CD14-positive monocyte (primary cell): ENCODE measurements around the gene NEDD4L. TPM values are rescaled to one million over a fixed set of nuclear protein-coding genes. Genes with fewer than 3 reads are reported as not detected.

ENCODE experiments used
- DNase-seq, 3 donors: peaks; one replicate each; pipeline ENCODE4 v3.0.0-alpha.2; 2011 to 2022
- H2AFZ ChIP-seq: 2 replicates; pipeline ENCODE4 v1.6.0; 2012; ENCODE audit warnings: mild to moderate bottlenecking, low read depth, low read length, inconsistent platforms; ENCODE audit not compliant: insufficient read depth, poor library complexity, severe bottlenecking
- H3K27ac ChIP-seq, 2 donors: 1 replicate in 1 of 2; 2 replicates in 1 of 2; pipeline ENCODE4 v1.5.1; 2012 to 2013; ENCODE audit warnings: low read length in 2 of 2, control low read depth in 1 of 2, inconsistent platforms in 1 of 2, low read depth in 1 of 2, mild to moderate bottlenecking in 1 of 2
- H3K27me3 ChIP-seq, 2 donors: one replicate each; pipeline versions ENCODE4 v1.6.0 to v1.6.1; 2011 to 2013; ENCODE audit warnings: low read length in 2 of 2; ENCODE audit not compliant: control insufficient read depth in 2 of 2, insufficient read depth in 2 of 2
- H3K36me3 ChIP-seq, 2 donors: replicated peaks in 1 of 2; 1 replicate in 1 of 2; 2 replicates in 1 of 2; pipeline versions ENCODE4 v1.5.1 to v1.6.1; 2012 to 2013; ENCODE audit warnings: low read length in 2 of 2, control low read depth in 1 of 2, inconsistent platforms in 1 of 2, mild to moderate bottlenecking in 1 of 2; ENCODE audit not compliant: insufficient read depth in 2 of 2, control insufficient read depth in 1 of 2
- H3K4me1 ChIP-seq, 2 donors: 1 replicate in 1 of 2; 2 replicates in 1 of 2; pipeline versions ENCODE4 v1.5.1 to v1.6.1; 2012 to 2013; ENCODE audit warnings: low read length in 2 of 2, control low read depth in 1 of 2, inconsistent platforms in 1 of 2, mild to moderate bottlenecking in 1 of 2, moderate library complexity in 1 of 2; ENCODE audit not compliant: insufficient read depth in 2 of 2, control insufficient read depth in 1 of 2
- H3K4me2 ChIP-seq: replicated peaks from 2 replicates; pipeline ENCODE3; 2012; ENCODE audit warnings: low read length, moderate library complexity, mild to moderate bottlenecking; ENCODE audit not compliant: poor library complexity, severe bottlenecking; ENCODE audit errors: extremely low read depth
- H3K4me3 ChIP-seq, 3 experiments: fragments of 200-600 bp in 1 of 3; sonication (generic) in 1 of 3; replicated peaks in 1 of 3; 1 replicate in 2 of 3; 2 replicates in 1 of 3; pipeline ENCODE4 v1.5.1; 2011 to 2013; ENCODE audit warnings: low read length in 3 of 3, mild to moderate bottlenecking in 3 of 3, control low read depth in 2 of 3, low read depth in 2 of 3, inconsistent platforms in 1 of 3, moderate library complexity in 1 of 3
- H3K79me2 ChIP-seq: 2 replicates; pipeline ENCODE4 v1.6.0; 2012; ENCODE audit warnings: mild to moderate bottlenecking, control low read depth, inconsistent platforms, low read length, moderate library complexity; ENCODE audit not compliant: insufficient read depth
- H3K9ac ChIP-seq: 2 replicates; pipeline ENCODE4 v1.6.0; 2017; ENCODE audit warnings: low read length, mild to moderate bottlenecking; ENCODE audit not compliant: insufficient read depth, poor library complexity, severe bottlenecking
- H3K9me3 ChIP-seq, 2 donors: replicated peaks in 1 of 2; 1 replicate in 1 of 2; 2 replicates in 1 of 2; pipeline versions ENCODE4 v1.5.1 to v1.6.1; 2012 to 2013; ENCODE audit warnings: low read length in 2 of 2, control low read depth in 1 of 2; ENCODE audit not compliant: control insufficient read depth in 1 of 2, insufficient read depth in 1 of 2
- H4K20me1 ChIP-seq: 2 replicates; pipeline ENCODE4 v1.6.0; 2012; ENCODE audit warnings: mild to moderate bottlenecking, low read length, control low read depth, moderate library complexity; ENCODE audit not compliant: insufficient read depth
- H3K27ac Mint-ChIP-seq, 7 donors: one replicate each; pipeline ENCODE4 v1.8.0; 2020; ENCODE audit warnings: mild to moderate bottlenecking in 7 of 7, mixed read lengths in 7 of 7, moderate library complexity in 6 of 7, inconsistent platforms in 2 of 7
- H3K27me3 Mint-ChIP-seq, 3 donors: one replicate each; pipeline ENCODE4 v1.8.0; 2021 to 2022; ENCODE audit warnings: low read depth in 3 of 3, mild to moderate bottlenecking in 3 of 3, mixed read lengths in 3 of 3, moderate library complexity in 3 of 3, inconsistent platforms in 1 of 3
- H3K36me3 Mint-ChIP-seq, 2 donors: one replicate each; pipeline ENCODE4 v1.8.0; 2020; ENCODE audit warnings: mixed read lengths in 2 of 2, inconsistent platforms in 1 of 2, mild to moderate bottlenecking in 1 of 2
- H3K4me1 Mint-ChIP-seq: one replicate; pipeline ENCODE4 v1.8.0; 2020; ENCODE audit warnings: mild to moderate bottlenecking, mixed read lengths
- H3K4me3 Mint-ChIP-seq, 2 donors: one replicate each; pipeline ENCODE4 v1.8.0; 2020; ENCODE audit warnings: mild to moderate bottlenecking in 2 of 2, mixed read lengths in 2 of 2, moderate library complexity in 1 of 2
- H3K9me3 Mint-ChIP-seq, 7 donors: one replicate each; pipeline ENCODE4 v1.8.0; 2020 to 2022; ENCODE audit warnings: mixed read lengths in 7 of 7, mild to moderate bottlenecking in 6 of 7, moderate library complexity in 6 of 7, inconsistent platforms in 2 of 7
- CTCF ChIP-seq: fragments of 200-600 bp; IDR thresholded peaks from one replicate; pipeline ENCODE4 v1.8.0; 2022; ENCODE audit warnings: antibody characterized with exemption, mild to moderate bottlenecking
- WGBS: methylation state at CpG from one replicate; pipeline ENCODE4 v1.1.5; 2013; ENCODE audit warnings: missing lambda C conversion rate; ENCODE audit not compliant: insufficient coverage; 5-methylcytosine and 5-hydroxymethylcytosine counted together
- intact Hi-C, 2 donors: fragments of 100-400 bp; cut with micrococcal nuclease; formaldehyde crosslinking; loops; one replicate each; pipeline versions ENCODE4 v1.15.0 to v1.15.1; 2023
- polyA plus RNA-seq, 3 donors: library from polyadenylated mRNA; depleted of rRNA in 1 of 3; unstranded in 2 of 3; stranded (reverse) in 1 of 3; fragments of 300-500 nt in 2 of 3; fragments of >200 nt in 1 of 3; fragmentation: Illumina TruSeq in 2 of 3; gene quantifications; 1 replicate in 2 of 3; 2 replicates in 1 of 3; pipeline ENCODE4 v1.2.3, GENCODE V29; 2012 to 2021

NEDD4L gene
- polyA plus RNA-seq, 3 donors, result 2.5 to 5.2 (median 4.5) TPM

- Mint-ChIP-seq H3K9me3 (no peaks in the 10 kb centered on the region), H3K4me3 (no peak overlapping the region), H3K27me3 (peaks cover 2 to 4% (median 3%) of the 10 kb centered on the region in 3 donors), H3K4me1 (peaks cover 3% of the 10 kb centered on the region), H3K27ac (no peak overlapping the region), H3K36me3 (no peaks in the 10 kb centered on the region)
- no peaks in the 10 kb centered on the region for H3K27me3 ChIP-seq
- H3K4me3 ChIP-seq, result no peak overlapping the region
- H3K27ac ChIP-seq, result no peak overlapping the region
- no peaks in the 10 kb centered on the region for H3K79me2 ChIP-seq
- H3K4me1 ChIP-seq, result no peaks in the 10 kb centered on the region
- no peak overlapping the region for H3K9ac ChIP-seq
- H2AFZ ChIP-seq, result no peak overlapping the region
- H3K9me3 ChIP-seq, result no peaks in the 10 kb centered on the region
- 93% methylated on average over 3 of the region's 6 CpGs for WGBS
- no peaks in the 10 kb centered on the region for H4K20me1 ChIP-seq
- no peak overlapping the region for H3K4me2 ChIP-seq
- no peaks in the 10 kb centered on the region for H3K36me3 ChIP-seq
- no peak for TF ChIP-seq CTCF
- intact Hi-C loops, result no loop called here
- no peak for DNase-seq
Measured at GRCh38 chr18:58163004-58163590, 119.1 kb downstream of the NEDD4L start.

GRCh38 chr18:58166278-58166844 lies 122.3 kb downstream of the NEDD4L start:
- Histone ChIP-seq H3K79me2 (no peaks in the 10 kb centered on the region), H3K9ac (no peak overlapping the region), H3K36me3 (no peaks in the 10 kb centered on the region), H4K20me1 (no peaks in the 10 kb centered on the region), H2AFZ (no peak overlapping the region), H3K4me2 (no peak overlapping the region), H3K9me3 (no peaks in the 10 kb centered on the region), H3K4me3 (no peak overlapping the region), H3K4me1 (no peaks in the 10 kb centered on the region), H3K27ac (no peak overlapping the region), H3K27me3 (no peaks in the 10 kb centered on the region)
- intact Hi-C loops, result no loop called here
- Mint-ChIP-seq H3K36me3 (no peaks in the 10 kb centered on the region), H3K9me3 (no peaks in the 10 kb centered on the region), H3K27ac (no peak overlapping the region), H3K4me3 (no peak overlapping the region), H3K4me1 (no peaks in the 10 kb centered on the region), H3K27me3 (peaks cover 0 to 7% (median 1%) of the 10 kb centered on the region in 3 donors)
- no peak for TF ChIP-seq CTCF
- 96% methylated on average over 4 of the region's 4 CpGs for WGBS
- DNase-seq, result no peak
